ENCODE data around the gene ZNF407. TPM values are rescaled to one million over a fixed set of nuclear protein-coding genes. Genes with fewer than 3 reads are reported as not detected.

ZNF407 gene
- total and polyA plus RNA-seq, 2 experiments from 2014 or later = 2.1 to 10.4 TPM

DNA sequence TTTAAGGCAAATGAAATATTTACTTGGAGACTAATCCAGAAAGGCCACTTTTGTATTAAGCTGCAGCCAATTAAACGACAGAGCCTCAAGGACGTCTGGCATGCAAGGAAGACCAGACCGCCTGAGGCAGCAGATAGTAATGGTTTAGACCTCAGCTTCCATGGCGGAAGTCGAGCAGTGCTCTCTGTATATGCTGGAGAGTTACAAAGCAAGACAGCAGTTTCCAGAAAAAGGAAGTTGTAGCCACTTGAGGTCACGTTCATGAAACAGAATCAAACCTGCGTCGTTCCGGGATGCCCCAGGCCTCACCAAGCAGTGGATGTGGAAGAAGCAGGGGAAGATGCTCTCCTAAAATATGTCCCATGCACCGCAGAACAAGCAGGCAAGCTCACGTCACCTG, 469.3 kb downstream of the ZNF407 start:
- no peaks in the 10 kb centered on the region for H3K4me1 ChIP-seq (ENCODE audit: insufficient read depth)
- no peak overlapping the region for H3K4me2 ChIP-seq
- peaks cover 6% of the 10 kb centered on the region for H3K4me1 Mint-ChIP-seq
- H3K4me3 ChIP-seq = no peak overlapping the region
- no peak overlapping the region for H3K4me3 Mint-ChIP-seq
- H3K27ac ChIP-seq (ENCODE audit: low read depth) = no peak overlapping the region
- no peak for TF ChIP-seq ETS1 (IDR thresholded peaks at IDR 0.05)
- no peak for TF ChIP-seq JUNB (IDR thresholded peaks at IDR 0.05; ENCODE audit: unreplicated experiment)
- TF ChIP-seq CREB1 (CRISPR knock-in tag; IDR thresholded peaks at IDR 0.05; ENCODE audit: low read depth) = no peak
- TF ChIP-seq, protein P1, sequence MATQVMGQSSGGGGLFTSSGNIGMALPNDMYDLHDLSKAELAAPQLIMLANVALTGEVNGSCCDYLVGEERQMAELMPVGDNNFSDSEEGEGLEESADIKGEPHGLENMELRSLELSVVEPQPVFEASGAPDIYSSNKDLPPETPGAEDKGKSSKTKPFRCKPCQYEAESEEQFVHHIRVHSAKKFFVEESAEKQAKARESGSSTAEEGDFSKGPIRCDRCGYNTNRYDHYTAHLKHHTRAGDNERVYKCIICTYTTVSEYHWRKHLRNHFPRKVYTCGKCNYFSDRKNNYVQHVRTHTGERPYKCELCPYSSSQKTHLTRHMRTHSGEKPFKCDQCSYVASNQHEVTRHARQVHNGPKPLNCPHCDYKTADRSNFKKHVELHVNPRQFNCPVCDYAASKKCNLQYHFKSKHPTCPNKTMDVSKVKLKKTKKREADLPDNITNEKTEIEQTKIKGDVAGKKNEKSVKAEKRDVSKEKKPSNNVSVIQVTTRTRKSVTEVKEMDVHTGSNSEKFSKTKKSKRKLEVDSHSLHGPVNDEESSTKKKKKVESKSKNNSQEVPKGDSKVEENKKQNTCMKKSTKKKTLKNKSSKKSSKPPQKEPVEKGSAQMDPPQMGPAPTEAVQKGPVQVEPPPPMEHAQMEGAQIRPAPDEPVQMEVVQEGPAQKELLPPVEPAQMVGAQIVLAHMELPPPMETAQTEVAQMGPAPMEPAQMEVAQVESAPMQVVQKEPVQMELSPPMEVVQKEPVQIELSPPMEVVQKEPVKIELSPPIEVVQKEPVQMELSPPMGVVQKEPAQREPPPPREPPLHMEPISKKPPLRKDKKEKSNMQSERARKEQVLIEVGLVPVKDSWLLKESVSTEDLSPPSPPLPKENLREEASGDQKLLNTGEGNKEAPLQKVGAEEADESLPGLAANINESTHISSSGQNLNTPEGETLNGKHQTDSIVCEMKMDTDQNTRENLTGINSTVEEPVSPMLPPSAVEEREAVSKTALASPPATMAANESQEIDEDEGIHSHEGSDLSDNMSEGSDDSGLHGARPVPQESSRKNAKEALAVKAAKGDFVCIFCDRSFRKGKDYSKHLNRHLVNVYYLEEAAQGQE (IDR thresholded peaks at IDR 0.05; ENCODE audit: unreplicated experiment) = no peak
- no peak for TF ChIP-seq EZH2 (IDR thresholded peaks at IDR 0.05; ENCODE audit: low read depth, unreplicated experiment)
- no peak for TF ChIP-seq ZNF462 (CRISPR knock-in tag; IDR thresholded peaks at IDR 0.05)
- TF ChIP-seq STAT1 (IDR thresholded peaks at IDR 0.05; ENCODE audit: unreplicated experiment) = no peak
- no peak for TF ChIP-seq NANOG (IDR thresholded peaks at IDR 0.05; ENCODE audit: borderline replicate concordance)
- TF ChIP-seq EZH2phosphoT487 (IDR thresholded peaks at IDR 0.05; ENCODE audit: unreplicated experiment) = no peak
- no peak for TF ChIP-seq CTCF (conservative IDR thresholded peaks at IDR 0.05; ENCODE audit: low read depth in 2 of 2)
- TF ChIP-seq ZNF114 (CRISPR knock-in tag; IDR thresholded peaks at IDR 0.05) = no peak
- TF ChIP-seq ZNF331 (CRISPR knock-in tag; IDR thresholded peaks at IDR 0.05; ENCODE audit: low read depth) = no peak
- TF ChIP-seq POLR2AphosphoS5 (IDR thresholded peaks at IDR 0.05; ENCODE audit: low read depth) = no peak
- no peaks in the 10 kb centered on the region for H3K9me2 ChIP-seq (ENCODE audit: insufficient read depth)
- no peaks in the 10 kb centered on the region for H3K79me2 ChIP-seq (replicated peaks; ENCODE audit: insufficient read depth)
- no peaks in the 10 kb centered on the region for H3K9me3 Mint-ChIP-seq
- H3K27me3 ChIP-seq (ENCODE audit: insufficient read depth) = no peaks in the 10 kb centered on the region
- H4K20me1 ChIP-seq (replicated peaks; ENCODE audit: insufficient read depth) = no peaks in the 10 kb centered on the region
- peaks cover 9% of the 10 kb centered on the region for H3K27me3 Mint-ChIP-seq (ENCODE audit: insufficient read depth, low read depth, poor library complexity)
- no peaks in the 10 kb centered on the region for H3K36me3 ChIP-seq (ENCODE audit: insufficient read depth)
- H3F3A ChIP-seq (replicated peaks; ENCODE audit: low read depth) = no peaks in the 10 kb centered on the region
- ATAC-seq = no peak
- DNase-seq (ENCODE audit: low spot score) = no peak
- no peak overlapping the region for H3K27ac Mint-ChIP-seq
- H2AFZ ChIP-seq = no peak overlapping the region
- H3K36me3 Mint-ChIP-seq (ENCODE audit: low read depth) = no peaks in the 10 kb centered on the region; the same call in 2 of the 3 replicates
